ENCODE data around the gene SH2D7.
A peak's percentile ranks its signal among the peaks of the same experiment; 100 is the strongest.

Gene SH2D7

DNA sequence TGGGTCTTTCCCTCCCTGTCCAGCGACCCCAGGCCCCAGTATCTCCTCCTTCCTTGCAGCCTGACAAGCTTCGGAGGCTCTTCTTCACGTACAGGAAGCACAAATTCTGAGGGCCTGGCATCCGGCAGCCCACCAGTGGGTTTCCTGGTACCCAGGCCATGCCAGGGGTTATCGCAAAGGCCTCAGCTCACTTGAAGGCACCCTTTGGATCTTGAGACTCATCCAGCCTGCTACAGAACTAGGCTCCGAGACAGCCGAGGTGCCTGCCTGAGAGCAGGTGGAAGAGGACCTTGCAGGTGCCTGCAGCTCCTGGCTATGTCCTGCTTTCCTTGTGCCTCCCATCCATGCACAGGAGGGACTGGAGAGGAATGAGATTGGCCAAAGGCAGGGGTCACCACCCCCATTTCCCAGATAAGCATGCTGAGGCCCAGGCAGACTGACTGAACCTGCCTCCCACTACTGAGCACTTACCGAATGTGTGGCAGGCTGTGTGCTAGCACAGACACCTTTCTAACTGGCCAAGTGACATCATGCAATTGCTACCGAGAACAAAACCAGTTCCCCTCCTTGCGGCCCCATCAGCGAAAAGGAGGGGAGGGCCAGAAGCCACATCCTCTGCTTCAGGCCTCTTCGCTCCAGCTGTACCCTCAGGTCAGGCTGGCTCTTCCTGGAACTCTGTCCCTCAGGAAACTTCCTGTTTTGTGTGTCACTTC is 11.2 kb downstream of the SH2D7 start:
- DNase-seq (ENCODE audit: low read depth in 2 of 2): no peak

DNA sequence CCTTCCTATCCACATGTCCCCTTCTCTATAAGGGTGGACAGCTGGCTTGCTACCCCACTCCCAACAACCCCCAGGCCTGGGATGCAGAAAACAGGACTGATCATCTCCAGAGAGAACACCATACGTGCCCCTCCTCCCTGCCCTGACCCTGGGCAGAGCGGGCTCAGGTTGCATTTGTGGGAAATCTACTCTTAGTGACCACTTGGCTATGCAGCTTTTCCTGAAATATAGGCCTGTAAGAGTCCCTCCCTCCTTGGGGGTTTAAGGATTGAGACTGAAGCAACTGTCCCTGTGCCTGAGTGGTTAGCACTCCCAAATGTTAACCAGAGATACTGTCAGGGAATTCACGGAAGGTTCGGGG is 11.7 kb downstream of the SH2D7 start:
- no peak for DNase-seq (ENCODE audit: low read depth in 2 of 2)

DNA sequence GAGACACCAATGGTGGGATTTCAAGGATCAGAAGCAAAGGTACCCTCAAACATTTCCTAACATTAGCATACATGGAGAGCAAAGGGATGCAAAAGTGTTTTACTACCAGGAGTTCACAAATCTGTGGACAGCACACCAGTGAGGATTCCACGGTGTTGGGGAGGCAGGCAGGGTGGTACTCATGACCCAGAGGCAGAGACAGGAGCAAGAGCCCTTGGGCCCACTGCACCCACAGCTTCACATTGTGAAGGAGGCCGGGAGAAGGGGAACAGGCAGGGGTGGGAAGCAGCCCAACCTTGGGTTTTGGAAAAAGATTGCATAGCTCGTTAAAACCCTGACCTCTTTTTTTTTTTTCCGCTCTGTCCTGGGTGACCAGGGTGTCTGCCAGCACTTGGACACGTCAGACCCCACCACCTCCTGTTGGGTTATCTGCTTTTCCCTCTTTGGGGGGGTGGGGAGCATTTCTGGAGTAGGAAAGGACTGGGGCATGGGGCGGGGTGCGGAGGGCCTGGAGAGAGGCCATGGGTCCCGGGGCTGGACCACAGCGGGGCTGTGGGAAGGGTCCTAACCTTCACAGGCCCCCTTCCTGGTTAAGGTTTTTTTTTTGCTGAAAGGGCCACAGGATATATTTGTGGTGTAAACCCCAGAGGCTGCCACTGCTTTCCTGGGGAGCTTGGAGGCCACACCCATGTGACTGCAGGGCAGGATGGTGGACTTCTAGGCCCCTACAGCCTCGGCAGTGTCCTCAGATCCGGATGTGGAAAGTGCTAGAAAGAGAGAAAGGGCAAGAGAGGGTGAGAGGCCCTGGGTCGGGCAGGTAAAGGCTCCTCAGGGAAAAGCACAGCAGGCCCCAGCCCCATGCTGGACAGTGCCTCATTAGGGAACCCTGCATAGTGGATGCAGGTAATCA is 12.5 kb downstream of the SH2D7 start:
- no peak for DNase-seq (ENCODE audit: low read depth in 2 of 2)

DNA sequence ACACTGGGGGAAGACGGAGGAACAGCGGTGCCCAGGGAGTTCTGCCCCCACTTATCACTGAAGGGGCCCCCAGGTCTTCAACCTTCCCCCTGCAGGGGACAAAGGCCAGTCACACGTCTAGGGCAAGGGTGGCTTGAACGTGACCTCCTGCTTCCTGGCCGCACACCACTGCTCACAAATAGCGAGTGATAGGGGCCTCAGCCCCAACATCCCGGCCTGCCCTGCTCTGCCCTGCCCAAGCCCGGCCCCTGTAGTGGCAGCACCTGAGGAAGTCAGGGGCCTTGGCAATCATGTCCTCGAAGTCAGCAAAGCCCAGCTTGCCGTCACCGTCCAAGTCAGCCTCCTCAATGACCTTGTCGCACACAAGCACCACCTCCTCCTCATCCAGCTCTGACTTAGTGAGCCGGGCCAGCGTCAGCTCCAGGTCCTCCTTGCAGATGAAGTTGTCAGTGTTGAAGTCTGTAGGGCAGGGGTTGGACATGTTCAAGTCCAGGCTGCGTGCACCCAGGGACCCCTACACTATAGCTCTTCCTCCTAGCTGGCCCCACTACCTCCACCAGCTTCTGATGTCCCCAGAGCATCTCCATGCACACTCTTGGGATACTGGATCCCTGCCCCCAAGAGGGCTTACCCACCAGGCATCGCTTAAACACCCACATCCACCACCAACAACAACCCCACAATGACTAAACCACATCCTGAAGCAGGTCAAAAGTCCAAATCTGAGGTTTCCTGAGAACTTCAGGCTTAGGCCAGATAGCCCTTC is 13.3 kb downstream of the SH2D7 start:
- no peak for DNase-seq (ENCODE audit: low read depth in 2 of 2)

DNA sequence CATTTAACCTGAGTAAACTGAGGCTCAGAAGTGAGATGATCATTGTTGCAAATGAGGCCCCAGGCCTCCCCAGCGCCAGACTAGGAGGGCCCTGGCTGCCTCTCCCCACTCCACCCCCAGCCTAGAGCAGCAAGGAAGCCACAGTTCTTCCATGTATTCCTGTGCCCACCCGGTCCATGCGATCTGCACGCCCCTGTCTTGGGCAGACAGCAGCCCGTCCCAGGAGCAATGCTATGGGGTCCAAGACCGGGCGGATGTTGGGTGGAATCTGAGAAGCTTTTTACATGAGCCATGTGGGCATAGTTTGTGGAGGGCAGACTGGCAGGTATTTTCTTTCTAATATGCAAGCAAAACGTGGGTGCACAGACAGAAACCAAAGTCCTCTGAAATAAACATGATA is 15.1 kb downstream of the SH2D7 start:
- no peak for DNase-seq (ENCODE audit: low read depth in 2 of 2)

DNA sequence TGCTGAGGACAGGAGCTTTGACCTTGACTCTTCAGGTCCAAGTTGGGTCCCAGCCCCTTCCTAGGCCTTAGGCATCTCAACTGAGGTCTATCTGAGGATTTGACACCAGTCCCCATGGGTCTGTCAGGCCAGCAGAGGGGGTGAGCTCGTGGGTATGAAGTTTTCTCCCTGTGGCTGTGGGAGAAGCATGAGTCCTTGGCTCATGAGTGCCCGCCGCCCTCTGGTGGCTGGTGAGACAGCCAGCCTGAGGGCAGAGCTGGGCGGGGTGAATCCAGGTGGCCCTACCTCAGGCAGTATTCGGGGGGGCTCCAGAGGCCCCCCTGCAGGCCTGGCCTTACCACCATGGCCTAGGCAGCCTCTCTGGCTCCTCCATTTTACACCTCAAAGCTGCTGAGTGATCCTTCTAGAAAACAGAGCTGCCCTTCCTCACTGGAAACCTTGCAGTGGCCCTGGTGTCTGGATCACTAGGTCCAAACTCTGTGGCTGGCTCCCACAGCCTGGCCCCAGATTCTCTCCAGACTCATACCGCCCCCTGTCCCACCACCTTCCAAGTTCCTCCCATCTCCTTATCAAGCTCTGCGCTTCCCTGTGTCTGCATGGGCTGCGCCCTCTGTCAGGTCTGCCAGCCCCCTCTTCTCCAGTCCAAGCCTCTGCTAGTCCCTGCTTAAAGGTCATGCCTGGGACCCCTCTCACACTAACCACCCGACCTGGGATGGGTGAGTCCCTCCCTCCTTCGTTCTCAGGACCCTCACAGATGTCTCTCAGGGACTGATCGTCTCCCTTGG is 16.1 kb downstream of the SH2D7 start:
- peak; percentile 43 to 55 for DNase-seq (ENCODE audit: low read depth in 2 of 2)

DNA sequence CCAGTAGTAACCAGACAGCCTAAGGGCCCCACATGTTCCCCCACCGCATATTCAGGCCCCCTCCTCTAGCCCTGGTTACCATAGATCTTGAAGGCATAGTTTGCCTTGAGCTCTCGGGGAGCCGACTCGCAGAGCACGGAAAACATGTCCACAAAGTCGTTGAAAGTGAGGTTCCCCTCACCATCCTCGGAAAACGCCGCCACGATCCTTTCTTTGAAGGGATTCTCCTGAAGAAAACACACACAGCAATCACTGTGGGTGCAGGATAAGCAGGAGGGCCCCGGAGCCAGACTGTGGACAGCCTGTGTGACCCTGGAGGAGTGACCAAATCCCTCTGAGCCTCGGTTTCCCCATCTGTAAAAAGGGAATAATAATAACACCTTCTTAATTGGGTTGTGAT is 16.8 kb downstream of the SH2D7 start:
- no peak for DNase-seq (ENCODE audit: low read depth in 2 of 2)

DNA sequence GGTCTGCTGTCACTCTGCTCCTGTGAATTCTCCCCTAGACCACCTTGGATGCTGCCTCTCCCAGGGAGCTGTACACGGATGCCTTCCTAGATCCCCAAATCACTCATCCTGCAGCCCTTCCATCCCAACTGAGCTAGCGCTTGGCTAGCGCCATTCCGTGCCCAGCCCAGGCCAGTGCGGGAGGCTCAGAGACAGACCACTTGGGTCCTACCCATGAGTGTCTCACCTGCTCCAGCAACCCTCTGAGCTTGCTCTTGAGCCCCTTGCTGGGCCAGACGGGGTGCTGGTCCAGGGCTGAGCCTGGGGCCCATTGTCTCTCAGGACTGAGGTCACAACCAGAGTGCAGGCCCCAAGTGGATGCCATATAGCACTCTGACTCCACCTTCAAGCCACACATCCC is 17.7 kb downstream of the SH2D7 start:
- no peak for DNase-seq (ENCODE audit: low read depth in 2 of 2)

DNA sequence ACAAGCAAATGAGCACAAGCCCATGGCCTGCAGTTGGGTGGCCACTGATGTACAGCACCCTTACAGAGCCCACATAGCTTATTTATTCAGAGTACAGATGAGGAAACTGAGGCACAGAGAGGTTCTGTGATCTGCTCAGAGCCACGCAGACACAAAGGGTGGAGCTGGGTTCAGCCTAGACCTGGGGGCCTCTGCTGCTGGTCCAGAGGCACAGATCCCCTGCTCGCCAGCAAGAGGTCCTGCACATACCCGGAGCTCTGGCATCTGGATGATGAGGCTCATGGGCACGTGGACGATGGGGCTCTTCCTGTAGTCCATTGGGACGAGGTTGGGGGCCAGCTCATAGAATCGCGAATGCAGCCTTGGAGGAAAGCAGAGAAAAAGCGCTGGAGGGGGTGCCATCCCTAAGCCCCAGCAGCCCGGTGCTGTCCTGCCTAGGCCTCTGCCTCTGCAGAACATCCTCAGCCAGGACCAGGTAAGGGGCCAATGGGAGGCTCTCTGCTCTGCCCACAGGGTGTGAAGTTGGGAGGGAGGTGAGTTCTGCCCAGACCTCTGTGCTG is 18.6 kb downstream of the SH2D7 start:
- no peak for DNase-seq (ENCODE audit: low read depth in 2 of 2)

DNA sequence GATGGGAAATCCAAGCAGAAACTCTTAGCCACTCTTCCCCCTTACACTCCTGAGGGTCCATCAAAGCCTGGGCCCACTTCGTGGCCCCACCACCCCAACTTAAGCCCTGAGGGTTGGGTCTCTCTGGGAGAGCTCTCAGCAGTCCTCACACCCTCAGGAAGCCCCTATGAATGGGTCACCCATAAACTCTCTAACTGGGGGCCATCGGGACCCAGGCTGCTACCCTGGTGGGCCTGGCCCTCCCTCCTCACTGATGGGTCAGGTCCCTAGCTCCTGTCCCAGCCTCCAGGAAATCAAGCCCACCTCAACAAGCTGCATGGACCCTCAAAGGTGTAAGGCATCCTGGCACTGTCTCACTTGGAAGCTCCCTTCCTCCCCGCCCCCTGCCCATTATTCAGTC is 19.4 kb downstream of the SH2D7 start:
- DNase-seq (ENCODE audit: low read depth in 2 of 2): no peak

DNA sequence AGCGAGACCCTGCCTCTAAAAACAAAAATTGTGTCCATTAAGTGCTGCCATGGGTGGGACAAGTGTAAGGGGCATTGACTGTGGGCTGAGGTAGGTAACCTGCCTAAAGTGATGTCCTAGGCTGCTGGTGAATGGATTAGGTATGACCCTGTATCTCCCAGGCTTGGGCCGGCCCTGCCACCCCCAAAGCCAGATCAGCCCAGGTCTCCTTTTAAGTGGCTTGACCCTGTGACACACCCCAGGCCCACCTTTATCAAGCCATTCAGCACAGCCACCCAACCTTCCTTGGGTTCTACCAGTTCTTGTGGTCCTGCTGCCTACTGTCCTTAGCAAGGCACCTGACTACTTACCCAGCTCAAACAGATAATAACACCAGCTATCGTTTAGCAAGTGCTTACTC is 20.2 kb downstream of the SH2D7 start:
- DNase-seq (ENCODE audit: low read depth in 2 of 2): no peak

DNA sequence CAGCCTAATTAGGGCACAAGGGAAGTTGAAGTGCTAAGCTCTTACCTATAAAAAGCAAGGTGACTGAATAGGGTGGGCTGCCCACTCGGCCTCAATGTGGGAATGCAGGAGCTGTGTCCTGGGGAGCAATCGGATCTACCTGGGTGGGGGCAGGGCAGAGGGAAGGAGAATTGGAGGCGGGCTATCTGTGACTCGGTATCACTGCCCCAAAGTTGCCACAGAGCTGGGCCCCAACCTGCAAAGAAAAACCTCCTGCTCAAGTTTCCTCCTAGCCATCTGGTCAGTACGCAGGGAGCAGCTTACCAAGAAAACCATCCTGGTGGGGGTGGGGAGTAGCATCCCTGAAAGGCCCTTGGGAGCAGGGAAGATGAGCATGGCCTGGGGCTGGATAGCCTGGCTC is 28.2 kb downstream of the SH2D7 start:
- no peak for DNase-seq (ENCODE audit: low read depth in 2 of 2)

DNA sequence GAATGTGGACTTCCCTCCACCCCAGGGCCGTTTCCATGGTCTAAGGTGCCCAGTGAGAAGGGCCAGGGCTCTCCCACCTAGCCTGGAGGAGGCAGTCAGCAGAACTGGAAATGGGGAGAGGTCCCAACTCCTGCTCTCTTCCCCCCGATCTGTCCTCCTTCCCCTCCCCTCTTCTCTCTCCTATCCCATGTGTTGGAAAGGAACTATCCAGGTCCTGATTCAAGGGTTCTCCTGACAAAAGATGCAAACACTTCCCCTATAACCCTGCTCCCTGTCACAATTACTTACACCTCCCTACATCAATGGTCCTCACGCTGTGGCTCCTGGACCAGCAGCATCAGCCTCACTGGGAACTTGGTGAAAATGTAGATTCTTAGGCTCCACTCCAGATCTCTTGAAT is 32.9 kb downstream of the SH2D7 start:
- DNase-seq (ENCODE audit: low read depth in 2 of 2): no peak

DNA sequence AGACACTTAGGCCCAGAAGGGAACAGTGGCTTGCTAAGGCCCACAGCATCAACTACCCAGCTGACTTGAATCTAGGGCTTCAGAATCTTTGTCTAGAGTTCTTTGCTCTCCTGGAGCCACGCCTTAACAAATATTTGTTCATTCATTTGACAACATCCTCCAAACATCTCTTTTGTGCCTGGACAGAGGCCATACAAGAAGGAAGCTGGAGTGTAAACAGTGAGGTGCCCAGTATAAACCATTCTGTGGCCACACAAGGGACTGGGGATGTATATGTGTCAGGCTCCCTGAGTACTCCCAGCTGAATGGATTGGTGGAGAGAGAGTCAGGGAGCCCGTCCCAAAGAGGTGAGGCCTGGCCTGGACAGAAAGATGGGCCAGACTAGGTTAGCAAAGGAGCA is 35.5 kb downstream of the SH2D7 start:
- no peak for DNase-seq (ENCODE audit: low read depth in 2 of 2)

DNA sequence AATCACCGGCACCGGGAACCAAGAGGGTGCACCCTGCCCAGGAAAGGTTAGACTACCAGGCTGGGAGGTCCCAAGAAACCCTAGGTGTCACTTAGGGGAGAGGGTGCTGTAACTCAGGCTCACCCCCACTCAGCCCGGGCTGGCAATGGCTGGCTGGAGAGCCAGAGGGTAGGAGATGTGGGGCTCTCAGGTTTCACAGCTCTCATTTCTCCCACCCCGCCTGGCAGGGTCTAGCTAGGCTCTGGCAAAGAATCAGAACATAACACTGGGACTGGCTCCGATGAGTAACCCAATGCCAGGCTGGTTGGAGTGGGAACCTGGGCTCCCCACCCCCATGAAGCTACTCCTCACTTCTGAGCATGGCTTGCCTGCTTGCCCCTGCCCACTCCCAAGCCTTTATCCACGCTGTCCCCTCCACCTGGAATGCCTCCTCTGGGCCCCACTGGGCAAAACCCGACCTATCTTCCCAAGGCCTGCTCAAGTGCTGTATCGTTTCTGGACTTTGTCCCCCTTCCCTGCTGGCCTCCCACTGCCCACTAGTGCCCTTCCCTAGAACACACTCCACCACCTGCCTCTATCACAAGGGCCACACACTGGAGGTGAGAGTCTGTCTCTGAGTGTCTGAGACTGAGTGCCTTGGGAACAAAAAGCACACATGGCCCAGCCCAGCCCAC is 36.9 kb downstream of the SH2D7 start:
- DNase-seq (ENCODE audit: low read depth in 2 of 2): no peak

DNA sequence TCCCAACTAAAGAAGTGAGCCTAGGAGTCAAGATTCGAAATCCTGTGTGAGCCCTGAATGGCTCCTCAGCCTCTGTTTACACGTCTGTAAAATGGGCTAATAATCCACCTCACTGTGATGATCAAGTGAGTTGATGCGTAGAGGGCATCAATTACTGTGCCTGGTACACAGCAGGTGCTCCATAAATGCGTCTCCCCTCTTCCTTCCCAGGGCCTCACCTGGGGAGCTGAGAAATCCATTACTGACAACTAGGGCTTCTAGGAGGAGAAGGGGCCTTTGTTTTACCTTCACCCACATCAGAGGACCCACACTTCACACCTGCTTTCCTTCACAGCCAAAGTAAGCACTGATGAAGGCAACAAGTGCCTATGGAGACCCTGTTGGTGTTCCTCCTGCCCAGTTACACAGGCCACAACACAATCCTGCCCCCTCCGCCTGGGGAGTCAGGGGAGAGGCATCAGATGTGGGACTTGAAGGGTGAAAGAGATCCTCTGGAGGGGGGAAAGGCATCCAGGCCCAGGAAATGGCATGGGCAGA is 37.5 kb downstream of the SH2D7 start:
- DNase-seq (ENCODE audit: low read depth in 2 of 2): no peak

DNA sequence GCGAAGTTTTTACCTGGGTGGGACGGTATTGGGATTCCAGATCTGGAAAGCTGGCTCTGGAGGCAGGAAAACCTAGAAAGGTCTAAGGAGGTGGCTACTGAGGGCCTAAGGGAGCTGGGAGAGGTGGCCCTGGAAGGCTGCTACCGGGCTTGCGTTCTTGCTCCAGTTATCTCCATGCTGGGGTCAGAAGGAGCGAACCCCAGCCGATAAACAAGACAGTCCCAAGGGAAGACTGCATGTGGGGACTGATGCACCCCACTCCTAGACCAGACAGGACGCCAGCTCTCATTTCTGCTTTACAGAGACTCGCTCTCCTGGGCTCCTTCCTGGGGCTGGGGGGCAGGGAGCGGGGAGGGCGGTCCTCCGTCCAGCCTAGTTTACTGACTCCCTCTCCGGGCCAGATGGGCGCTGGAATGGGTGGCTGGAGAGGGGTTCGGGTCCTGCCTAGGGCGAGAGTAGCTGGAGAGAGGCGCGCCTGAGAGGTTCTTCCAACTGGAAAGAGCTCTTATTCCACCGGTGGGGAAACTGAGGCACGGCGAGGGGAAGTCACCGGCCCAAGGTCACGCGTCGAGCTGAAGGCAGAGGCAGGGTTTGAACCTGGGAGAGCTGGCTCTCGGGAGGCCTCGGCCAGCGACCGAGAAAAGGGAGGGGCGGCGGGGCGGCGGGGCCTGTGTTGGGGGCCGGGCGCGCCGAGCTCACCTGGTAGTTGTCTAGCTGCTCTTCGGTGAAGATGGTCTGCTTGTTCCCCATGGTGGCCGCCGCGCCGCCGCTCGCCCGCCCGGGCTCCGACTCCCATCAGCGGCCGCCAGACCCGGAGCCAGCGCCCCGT is 38.3 kb downstream of the SH2D7 start:
- DNase-seq (ENCODE audit: low read depth in 2 of 2): no peak

DNA sequence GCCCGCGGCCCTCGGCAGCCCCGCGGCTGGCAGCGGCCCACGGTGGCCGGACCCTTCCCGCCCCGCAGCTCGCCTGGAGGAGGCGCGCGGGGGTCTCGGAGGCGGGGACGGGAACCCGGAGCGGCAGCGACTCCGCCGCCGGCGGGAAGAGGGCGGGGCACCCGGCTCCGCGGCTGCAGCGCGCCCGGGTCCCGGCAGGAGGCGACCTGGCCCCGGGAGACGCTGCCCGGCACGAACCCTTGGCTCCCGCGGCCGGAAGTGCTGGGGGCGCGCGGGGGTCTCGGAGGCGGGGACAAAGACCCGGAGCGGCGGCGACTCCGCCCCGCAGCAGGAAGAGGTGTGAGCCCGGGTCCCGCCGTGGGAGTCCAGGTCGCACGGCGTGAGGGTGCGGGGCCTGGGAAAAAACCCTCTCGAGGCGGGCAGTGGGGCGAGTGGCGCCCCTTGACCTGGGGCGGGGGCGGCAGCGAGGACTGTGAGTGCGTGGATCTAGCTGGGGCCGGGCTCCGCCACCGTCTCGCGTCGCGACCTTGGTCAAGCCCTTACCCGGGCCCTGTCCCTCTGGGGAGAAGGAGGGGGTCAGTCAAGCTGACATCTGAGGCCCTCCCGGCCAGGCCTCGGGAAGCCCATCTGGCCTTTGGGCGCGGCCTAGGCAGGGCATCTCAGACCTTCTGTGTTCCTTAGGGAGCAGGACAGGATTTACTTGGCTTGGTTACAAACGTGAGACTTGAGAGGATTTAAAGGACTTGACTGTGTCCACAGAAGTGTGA is 39.1 kb downstream of the SH2D7 start, which contains the start of gene CIB2:
TSS of gene CIB2 (minus strand) at position 151 of the 767 bp plus-strand sequence. CDS start 230 bp downstream, outside the sequence.
- peak; percentile 23 to 40 for DNase-seq (ENCODE audit: low read depth in 2 of 2)

DNA sequence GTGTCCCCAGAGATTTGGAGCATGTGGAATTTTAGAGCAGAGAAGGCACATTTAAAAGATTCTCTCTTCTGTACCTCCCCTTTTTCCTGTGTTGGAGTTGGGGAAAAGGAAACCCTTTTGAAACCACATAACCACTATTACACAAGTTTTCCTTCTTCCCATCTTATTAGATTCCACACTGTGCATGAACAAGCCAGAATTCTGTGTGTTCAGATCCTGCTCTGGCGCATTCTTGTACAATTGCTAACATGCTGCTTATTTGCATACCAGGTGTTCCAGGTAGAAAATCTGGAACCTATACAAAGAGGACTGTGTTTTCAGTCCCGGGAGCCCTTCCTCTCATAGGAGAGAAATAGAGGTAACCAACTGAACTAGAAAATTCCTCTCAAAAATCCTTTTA is 41.4 kb downstream of the SH2D7 start:
- DNase-seq (ENCODE audit: low read depth in 2 of 2): no peak

Measured in fibroblast of skin of left biceps (primary cell).